ENCODE measurements around the gene UBAC1. TPM values are rescaled to one million over a fixed set of nuclear protein-coding genes. Genes with fewer than 3 reads are reported as not detected.

The UBAC1 gene
- total and polyA plus RNA-seq, 9 of the 15 experiments (the other 6 are each of a cell fraction or from before 2014, with no cell fraction given): 94.0 to 399 (median 228) TPM

GRCh38 chr9:135950135-135950682 is 11.0 kb downstream of the UBAC1 start (continued):
- TF ChIP-seq E2F4 (CRISPR knock-in tag; IDR thresholded peaks at IDR 0.05; ENCODE audit: low read depth): no peak
- TF ChIP-seq HDAC1 (IDR thresholded peaks at IDR 0.05): peak in 1 of 2 experiments; percentile 88; a peak in 2 of 4 replicates
- TF ChIP-seq MAFF (IDR thresholded peaks at IDR 0.05; ENCODE audit: low read length): peak; percentile 29; the same call in 1 of the 2 replicates
- no peak for TF ChIP-seq NR2C2 (CRISPR knock-in tag; IDR thresholded peaks at IDR 0.05)
- TF ChIP-seq NR2C2 (tag; IDR thresholded peaks at IDR 0.05): peak; percentile 60
- TF ChIP-seq SMAD2 (IDR thresholded peaks at IDR 0.05; ENCODE audit: low read depth, low read length): no peak
- no peak for TF ChIP-seq BRD4 (IDR thresholded peaks at IDR 0.05)
- no peak for TF ChIP-seq MED1 (CRISPR knock-in tag; IDR thresholded peaks at IDR 0.05; ENCODE audit: borderline replicate concordance)
- peak; percentile 34; the same call in 1 of the 2 replicates for TF ChIP-seq ZBTB12 (CRISPR knock-in tag; IDR thresholded peaks at IDR 0.05)
- TF ChIP-seq RAD21 (CRISPR knock-in tag; conservative IDR thresholded peaks at IDR 0.05 in 1 of 2, IDR thresholded peaks at IDR 0.05 in 1 of 2): peak in 1 of 2 experiments; percentile 18; a peak in 2 of 4 replicates
- TF ChIP-seq AFF4 (CRISPR knock-in tag; IDR thresholded peaks at IDR 0.05): no peak
- TF ChIP-seq NBN (IDR thresholded peaks at IDR 0.05; ENCODE audit: low read depth): peak; percentile 75; the same call in 1 of the 2 replicates
- TF ChIP-seq CREB3L1 (IDR thresholded peaks at IDR 0.05; ENCODE audit: borderline replicate concordance, low read depth): peak; percentile 69; the same call in 1 of the 2 replicates
- TF ChIP-seq RNF2 (IDR thresholded peaks at IDR 0.05): peak; percentile 48; the same call in 1 of the 2 replicates
- TF ChIP-seq E2F1 (CRISPR knock-in tag; IDR thresholded peaks at IDR 0.05): peak; percentile 38; the same call in 1 of the 2 replicates
- no peak for TF ChIP-seq CBX2 (IDR thresholded peaks at IDR 0.05; ENCODE audit: insufficient read depth, low read length, poor library complexity, severe bottlenecking)
- no peak for TF ChIP-seq KDM1A (IDR thresholded peaks at IDR 0.05)
- TF ChIP-seq PHB2 (IDR thresholded peaks at IDR 0.05; ENCODE audit: low read depth): peak; percentile 63; the same call in 1 of the 2 replicates
